HG02970 (cell line): Measurements from ENCODE around the gene WDFY2.

ENCODE experiments used
- ATAC-seq: cut with Tn5 transposase; IDR thresholded peaks from one replicate; pipeline ENCODE4 v1.9.1; 2021; ENCODE audit warnings: mild to moderate bottlenecking, moderate library complexity, moderate number of reproducible peaks; ENCODE audit not compliant: unreplicated experiment, low FRiP score

Gene WDFY2

DNA sequence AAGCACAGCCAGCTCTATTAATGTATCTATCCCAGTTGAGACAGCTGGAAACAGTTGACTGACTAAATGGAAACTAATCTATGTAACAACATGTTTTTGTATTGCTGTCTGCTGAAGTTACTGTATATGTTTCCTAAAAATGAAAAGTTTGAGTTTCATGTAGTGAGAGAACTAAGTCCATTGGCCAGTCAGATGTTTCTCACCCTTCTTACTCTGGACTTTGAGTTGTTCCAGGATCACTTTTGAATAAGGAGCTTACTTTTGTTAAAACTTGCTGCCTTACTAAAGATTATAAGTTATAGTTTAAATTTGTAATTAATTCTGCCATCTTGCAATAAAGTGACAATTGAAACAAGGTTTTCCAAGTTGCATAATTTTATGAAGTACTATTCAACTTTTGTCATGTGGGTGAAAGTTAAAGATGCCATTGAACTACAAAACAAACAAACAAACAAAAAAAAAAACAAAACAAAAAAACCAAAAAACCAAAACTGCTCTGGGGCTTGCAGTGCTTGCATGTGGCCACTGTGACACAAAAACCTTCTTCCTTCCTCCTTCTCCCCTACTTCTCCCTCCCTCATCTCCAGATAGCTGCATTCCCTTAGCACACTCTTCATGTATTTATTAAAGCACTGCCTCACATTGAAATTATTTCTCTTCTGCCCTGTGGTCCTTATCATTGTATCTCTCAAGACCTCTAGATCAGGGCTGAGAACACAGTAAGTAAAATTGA is 15.3 kb downstream of the WDFY2 start:
- ATAC-seq = no peak

DNA sequence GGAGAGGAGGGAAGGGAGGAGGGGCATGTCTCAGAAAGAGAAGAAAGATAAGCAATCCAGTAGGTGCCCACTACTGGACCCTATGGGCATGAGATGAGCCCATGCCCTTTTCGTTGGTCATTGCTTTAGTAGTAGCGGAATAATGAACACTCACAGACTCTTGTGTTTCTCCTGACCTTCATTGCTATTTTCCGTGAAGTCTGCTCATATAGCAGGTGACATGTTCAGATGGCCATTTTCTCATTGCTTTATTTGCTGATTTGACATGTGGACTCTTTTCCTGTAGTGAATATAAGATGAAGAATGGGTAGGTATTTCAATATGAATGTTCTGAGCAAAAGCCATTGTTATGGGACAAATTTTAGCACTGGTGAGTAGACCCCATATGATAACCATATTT is 16.4 kb downstream of the WDFY2 start:
- no peak for ATAC-seq

DNA sequence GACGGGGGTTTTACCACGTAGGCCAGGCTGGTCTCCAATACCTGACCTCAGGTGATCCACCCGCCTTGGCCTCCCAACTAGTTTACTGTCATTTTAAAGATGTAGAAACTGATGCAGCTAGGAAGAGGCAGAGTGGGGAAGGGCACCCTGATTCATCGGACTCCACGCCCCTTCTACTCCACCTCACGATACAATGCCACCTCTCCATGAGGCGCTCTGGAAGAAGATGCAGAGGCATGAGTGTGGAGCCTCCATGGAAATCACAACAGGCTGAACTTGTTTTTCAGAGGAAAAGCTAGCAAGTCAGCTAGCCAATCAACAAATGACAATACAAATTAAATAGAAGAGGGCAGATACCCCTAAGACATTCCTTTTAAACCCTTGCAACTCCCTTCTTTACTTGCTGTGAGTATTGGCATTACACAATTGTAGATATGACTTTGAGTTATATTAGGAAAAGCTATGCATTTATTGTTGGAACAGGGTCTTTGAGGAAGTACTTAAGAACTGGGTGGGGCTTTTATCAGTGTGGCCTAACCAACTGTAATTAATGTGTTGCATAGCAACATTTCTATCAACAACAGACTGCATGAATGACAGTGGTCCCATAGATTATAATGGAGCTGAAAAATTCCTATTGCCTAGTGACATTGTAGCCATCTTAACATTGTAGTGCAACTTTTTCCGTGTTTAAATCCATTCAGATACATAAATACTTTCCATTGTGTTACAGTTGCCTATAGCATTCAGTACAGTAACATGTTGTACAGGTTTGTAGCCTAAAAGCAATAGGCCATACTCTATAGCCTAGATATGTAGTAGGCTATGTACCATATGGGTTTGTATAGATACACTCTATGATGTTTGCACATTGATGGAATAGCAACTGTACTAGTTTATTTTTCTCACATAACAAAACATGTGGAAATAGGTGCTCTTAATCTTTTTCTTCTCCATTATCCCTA is 17.6 kb downstream of the WDFY2 start:
- no peak for ATAC-seq

DNA sequence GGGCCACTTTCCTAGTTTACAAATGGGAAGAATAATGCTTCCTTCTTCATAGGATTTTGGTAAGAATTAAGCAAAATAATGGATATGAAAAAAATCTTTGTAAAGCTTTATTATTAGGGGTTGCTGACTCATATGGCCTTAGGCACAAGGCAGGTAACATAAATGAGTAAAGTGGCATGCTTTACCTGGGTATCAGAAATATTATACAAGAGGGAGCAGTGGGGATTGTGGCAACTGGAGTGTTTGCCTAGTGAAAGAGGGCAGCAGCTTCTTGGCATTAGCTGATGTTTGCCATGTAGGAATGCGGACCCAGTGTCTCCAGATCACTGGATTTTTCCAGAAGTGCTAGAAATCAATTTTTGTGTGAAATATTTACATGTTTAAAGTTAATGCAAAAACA is 19.5 kb downstream of the WDFY2 start:
- ATAC-seq = no peak

DNA sequence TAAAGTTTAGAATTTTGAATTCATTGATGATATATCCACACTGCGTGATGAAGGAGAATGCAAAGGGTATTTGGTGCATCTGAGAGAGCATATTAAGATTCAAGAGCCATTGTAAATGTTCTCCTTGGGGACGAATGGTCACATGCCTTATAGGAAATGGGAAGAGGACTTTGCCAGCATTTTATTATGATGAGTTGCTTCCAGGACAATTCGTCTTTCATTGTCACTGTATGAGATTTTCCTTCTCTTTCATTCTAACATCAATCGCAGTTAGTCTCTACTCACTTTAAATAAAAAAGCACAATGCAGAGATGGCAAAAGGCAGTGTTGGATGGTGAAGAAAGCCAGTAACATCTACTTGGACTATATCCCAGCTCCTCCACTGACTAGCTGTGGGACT is 21.4 kb downstream of the WDFY2 start:
- ATAC-seq = no peak

DNA sequence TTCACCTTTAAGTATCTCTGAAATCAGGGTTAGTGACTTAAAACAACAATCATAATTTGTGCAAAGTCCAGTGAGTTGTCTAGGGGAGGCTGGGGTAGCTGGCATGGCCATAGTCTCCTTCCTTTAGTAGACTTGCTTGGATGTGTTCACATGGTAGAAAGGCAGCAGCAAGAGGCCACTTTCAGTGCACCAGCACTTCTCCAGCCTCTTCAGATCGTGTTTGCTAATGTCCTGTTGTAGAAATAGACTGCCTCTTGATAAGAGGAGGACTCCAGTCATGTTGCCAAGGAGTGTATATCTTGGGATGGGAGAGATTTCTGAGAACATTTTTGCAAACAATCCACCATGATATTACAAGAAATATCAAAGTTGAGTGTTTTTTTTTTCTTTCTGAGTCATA is 22.9 kb downstream of the WDFY2 start:
- no peak for ATAC-seq

DNA sequence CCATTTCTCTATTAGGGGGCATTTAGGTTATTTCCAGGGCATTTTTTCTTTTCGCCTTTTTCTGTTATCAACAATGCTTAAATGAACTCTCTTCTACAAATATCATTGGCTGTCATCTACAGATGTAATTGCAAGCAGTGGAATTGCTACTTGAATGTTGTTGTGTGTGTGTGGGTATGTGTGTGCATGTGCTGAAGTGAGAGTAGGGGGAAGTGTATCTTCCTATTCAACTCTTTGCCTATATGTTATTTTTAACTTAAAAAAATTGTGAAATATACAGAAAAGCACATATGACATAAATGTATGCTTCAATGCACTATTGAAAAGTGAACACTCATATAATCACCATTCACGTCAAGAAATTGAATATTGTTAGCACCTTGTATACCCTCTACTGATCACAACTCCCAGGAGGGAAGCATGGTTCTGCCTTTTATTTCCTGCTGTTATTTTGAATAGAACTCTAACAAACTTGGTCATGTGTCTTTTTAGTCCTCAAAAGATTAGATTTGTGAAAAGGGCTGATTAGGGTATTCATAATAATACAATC is 24.7 kb downstream of the WDFY2 start:
- no peak for ATAC-seq

DNA sequence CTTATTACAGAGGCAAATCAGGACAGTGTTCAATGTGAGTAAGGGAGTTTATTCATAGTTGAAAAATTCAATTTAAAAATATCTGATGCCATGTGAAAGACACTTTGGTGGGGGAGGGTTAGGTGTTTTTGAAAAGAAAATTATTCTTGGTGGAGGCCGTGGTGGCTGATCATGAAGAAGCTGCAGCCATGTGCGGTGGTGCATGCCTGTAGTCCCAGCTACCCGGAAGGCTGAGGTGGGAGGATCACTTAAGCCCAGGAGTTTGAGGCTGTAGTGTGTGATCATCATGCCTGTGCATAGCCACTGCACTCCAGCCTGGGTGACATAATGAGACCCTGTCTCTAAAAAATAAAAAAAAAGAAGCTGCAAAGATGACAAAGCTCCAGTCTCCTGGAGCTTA is 28.6 kb downstream of the WDFY2 start:
- no peak for ATAC-seq

DNA sequence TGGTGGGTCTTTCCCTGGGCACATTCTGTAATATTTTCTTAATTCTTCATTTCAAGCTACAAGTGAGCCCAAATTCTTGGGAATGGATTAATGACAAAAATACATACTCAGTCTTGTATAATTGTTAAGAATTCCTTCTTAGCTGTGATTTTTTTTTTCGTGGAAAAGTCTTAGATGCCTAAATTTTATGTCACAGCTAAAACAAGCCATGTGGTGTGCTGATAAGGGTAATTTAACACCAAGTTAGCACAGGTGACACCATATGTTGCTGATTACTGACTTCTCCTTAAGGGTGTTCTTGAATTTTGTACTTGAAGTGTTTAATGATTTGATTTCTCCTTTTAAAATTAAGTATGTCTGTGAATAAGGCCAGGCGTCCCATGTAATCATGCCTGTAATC is 29.3 kb downstream of the WDFY2 start:
- no peak for ATAC-seq

DNA sequence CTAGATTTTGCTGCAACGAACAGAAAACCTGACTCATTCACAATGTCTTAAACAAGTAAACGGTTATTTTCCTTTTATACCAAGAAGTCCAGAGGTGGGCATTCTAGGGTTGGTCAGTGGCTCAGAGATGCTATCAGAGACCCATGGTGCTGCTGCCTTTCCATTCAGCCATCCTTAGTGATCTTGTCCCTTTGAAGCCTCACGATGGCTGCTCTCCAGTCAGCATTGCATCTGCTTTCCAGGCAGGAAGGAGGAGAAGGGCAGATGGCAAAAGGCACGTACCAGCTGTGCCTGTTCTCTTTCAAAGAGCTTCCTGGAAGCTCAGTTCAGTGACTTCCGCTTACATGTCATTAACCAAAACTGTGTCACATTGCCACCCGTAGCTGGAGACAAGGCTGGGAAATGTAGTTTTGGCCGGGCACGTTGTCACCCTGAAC is 30.1 kb downstream of the WDFY2 start:
- peak; percentile 64 for ATAC-seq

DNA sequence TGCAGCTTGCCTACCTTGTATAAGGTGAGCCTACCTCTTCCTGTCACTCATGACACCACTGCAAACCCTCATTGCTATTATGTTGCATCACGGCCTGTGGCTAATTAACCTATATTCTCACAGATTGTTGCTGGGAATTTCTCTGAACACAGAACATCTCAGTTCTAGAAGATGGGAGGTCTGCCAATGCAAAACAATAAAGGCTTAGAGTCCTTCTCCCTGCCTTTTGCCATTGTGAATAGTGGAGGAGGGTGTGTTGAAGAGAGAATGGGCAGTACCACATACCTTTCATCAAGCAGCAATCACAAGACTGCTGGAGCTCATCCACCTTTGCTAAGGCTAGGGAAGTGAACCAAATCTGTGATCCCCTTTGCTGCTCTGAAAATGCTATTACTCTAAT is 34.4 kb downstream of the WDFY2 start:
- no peak for ATAC-seq

DNA sequence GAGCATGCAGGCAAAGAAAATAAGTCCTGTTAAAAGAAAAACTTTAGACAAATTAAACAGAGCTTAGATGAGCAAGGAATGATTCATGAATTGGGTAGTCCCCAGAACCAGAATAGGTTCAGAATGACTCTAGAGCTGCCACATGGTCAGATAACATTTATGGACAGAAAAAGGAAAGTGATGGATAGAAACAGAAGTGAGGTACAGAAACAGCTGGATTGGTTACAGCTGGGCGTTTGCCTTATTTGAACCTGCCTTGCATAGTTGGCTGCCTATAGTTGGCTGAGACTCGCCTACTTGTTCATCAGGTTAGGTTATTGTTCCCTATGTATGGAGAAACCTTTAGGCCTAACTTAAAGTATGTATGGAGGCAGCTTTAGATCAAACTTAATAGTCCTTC is 35.4 kb downstream of the WDFY2 start:
- ATAC-seq = no peak

DNA sequence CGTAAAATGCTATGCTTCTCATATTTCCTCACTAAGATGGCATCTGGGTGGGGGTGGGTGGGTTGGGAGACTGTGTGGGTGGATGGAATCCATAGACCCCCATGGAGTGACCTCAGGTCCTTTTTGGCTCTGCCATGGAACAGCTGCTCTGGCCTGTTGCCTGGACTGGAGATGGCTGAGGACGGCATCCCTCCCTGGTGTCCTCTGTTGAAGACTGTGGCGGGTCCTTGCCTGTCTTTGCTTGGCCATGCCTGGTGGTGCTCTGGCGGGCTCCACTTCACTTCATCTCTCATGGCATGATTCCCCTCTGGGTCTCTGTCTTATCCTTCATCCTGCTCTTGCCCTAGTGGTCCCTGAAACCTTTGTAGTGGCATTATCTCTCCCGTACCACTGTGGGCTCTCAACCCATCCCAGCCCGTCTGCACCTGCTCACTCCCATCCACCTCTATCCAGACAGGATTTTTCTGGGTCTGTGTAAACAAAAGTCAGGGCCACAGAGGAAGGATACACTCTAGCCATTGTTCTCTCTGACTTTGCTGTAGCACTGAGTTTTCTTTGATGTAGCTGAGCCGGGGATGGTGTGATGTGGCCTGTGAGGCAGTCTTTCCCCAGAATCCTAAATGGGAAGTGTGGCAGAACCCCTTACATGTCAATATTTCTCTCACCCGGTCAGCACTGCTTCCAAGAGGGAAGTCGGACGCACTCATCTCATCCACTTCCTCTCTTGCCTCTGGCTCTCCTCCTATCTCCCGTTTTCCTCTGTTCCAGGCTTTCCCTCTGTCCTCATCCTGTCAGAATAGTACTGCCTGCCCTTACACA is 36.1 kb downstream of the WDFY2 start:
- ATAC-seq = no peak

DNA sequence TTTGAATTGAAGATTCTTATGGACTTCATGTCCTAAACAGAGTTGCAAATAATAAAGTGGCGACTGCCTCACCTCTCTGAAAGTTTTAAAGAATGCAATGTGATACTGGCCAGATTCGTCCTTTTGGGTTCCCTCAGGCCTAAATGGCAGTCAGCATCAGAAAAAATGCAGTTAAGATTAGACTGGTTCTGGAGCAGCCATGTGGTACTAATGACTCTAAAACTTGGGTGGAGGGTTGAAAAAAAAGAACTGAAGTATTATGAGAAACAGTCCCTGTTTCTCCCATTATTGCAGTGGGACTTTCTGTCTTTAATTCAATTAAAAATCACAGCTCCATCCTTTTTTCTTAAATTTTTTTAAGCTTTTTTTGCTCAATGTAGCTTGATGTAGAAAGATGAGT is 37.3 kb downstream of the WDFY2 start:
- no peak for ATAC-seq

DNA sequence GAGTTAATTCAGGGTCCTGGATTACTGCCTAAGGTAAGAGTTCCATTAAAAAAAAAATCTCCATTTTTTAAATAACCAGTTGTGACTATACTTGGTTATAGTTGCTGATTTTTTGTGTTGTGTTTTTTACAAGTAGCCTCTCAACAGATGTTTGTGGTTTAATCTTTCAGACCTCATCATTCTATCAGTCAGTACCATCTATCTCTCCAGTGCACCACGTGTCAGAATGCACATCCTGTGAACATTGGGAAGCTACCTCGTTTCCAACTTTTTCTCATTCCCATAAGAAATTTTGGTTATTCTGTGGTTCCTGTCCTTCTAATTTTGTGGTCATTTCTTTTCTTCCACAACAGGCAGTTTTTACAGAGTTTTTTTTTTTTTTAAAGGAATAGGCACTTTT is 39.2 kb downstream of the WDFY2 start:
- no peak for ATAC-seq

DNA sequence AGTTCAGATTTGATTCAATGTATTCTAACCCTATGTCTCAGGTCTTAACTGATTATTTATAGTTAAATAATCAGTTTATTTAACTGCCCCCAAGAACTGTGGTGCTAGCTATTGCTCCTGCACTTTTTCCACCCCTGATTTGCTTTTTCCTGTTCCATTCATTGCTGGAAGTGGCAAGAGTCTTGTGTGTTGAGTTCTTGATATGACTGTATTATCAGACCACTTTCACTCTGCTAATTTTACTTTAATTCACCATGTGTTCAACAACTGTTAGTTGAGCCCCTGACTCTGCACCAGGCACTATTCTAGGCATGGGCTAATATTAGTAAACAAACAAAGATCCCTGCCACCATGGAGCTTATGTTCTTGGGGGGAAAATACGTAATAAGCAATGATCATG is 39.9 kb downstream of the WDFY2 start:
- no peak for ATAC-seq

DNA sequence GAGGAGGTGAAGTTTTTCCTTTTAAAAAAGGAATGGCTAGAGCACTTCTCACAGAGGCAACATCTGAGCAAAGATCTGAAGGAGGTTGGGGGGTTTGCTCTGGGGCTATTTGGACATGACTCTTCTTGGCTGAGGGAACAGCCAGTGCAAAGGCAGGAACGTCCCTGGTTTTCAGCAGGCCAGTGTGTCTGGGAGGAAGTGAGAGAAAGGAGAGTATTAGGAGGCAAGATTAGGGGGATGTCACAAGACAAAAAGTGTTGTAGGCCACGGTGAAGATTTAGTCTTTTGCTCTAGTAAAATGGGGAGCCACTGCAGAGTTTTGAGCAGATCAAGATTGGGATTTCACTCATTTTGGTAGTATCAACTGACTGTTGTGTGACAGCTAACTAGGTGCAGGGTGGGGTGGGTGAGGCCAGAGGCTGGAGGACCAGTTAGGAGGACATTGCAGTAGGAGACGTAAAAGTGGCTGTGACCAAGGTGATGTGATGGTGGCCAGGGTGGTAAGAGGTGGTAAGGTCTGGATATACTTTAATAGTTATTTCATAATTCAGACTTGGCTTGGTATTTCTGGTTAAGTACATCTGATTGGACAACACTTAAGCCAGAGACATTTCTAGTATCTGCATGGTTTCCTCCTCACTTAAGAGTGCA is 40.6 kb downstream of the WDFY2 start:
- no peak for ATAC-seq

DNA sequence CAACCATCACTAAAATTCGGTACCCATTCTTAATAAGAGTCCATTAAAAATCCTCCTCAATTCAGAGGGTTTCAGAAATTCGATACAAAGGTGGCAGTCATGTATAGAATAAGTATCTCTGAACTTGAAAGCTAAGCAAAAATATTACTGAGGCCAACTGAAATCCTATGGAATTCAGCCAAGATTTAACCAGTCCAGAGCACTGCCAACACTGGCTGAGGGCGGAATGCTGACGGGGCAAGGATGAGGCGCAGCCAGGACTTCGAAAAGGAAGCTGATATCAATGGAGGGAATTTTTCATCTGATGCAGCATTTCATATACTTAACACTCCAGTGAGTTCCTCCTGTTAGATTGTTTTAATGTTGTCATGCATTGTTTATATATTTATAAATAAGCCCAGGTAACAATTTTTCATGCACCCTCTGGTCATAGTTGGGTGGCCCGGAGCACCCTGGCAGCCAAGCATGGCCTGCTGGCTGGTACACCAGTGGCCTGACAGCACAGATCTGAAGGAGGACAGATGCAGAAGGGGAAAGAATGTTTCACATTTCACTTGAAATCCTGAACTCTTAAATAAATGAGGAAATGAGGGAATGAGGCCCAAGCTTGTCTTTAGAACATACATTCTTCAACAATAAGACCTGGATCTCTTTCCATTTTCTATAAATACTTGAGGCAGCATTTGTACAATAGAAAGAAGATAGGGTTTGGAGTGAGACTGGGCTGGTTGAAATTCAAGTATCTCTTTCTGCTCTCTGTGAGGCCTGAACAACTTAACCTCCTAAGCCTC is 41.5 kb downstream of the WDFY2 start:
- ATAC-seq = no peak

DNA sequence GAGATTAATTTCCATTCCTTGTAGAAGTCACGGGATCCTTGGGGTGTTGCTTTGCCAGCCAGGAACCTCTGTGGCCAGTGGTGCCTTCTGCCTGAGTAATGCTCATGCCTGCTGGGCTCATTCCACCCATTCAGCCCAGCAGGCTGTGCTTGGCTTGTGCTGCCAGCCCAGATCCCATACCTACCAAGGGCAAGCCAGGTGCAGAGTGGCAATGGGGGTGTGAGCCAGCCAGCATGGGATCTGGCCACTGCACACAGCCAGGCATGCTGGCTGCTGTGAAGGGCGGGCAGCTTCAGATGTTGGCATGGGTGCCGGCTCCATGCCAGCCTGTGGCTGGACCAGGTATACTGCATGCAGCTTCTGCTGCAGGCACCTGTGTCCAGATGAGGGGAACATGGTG is 42.5 kb downstream of the WDFY2 start:
- no peak for ATAC-seq
